Osteocyte (in vitro differentiated cells): ENCODE data around the gene DCXR. TPM values are rescaled to one million over a fixed set of nuclear protein-coding genes. Genes with fewer than 3 reads are reported as not detected.

Experiments used
- DNase-seq: peaks from one replicate; pipeline ENCODE4 v3.0.0; 2021; ENCODE audit warnings: mixed read lengths; ENCODE audit not compliant: unreplicated experiment; ENCODE audit errors: extremely low spot score
- H3K27ac Mint-ChIP-seq: one replicate; pipeline ENCODE4 v1.8.0; 2021; ENCODE audit warnings: mild to moderate bottlenecking, mixed read lengths; ENCODE audit not compliant: unreplicated experiment
- H3K27me3 Mint-ChIP-seq: one replicate; pipeline ENCODE4 v1.8.0; 2021; ENCODE audit warnings: mixed read lengths; ENCODE audit not compliant: unreplicated experiment
- H3K36me3 Mint-ChIP-seq: one replicate; pipeline ENCODE4 v1.8.0; 2021; ENCODE audit warnings: mixed read lengths; ENCODE audit not compliant: unreplicated experiment
- H3K4me1 Mint-ChIP-seq: one replicate; pipeline ENCODE4 v1.8.0; 2021; ENCODE audit warnings: mixed read lengths; ENCODE audit not compliant: unreplicated experiment
- H3K4me3 Mint-ChIP-seq: one replicate; pipeline ENCODE4 v1.8.0; 2021; ENCODE audit warnings: mild to moderate bottlenecking, moderate library complexity, mixed read lengths; ENCODE audit not compliant: unreplicated experiment
- H3K9me3 Mint-ChIP-seq: one replicate; pipeline ENCODE4 v1.8.0; 2021; ENCODE audit warnings: mixed read lengths; ENCODE audit not compliant: unreplicated experiment
- total RNA-seq: library from RNA; stranded (reverse); gene quantifications from 2 replicates; pipeline ENCODE4 v1.2.1, GENCODE V29; 2021
- TF ChIP-seq, protein P1 (sequence below): fragments of 200-600 bp; sonication (generic); IDR thresholded peaks from 2 replicates; pipeline ENCODE4 v1.5.0; 2021; ENCODE audit warnings: antibody characterized with exemption, mild to moderate bottlenecking, moderate library complexity

DCXR gene
- total RNA-seq, 1 donor from 2014 or later: 69.0 TPM

- Mint-ChIP-seq H3K9me3 (no peaks in the 10 kb centered on the region), H3K4me1 (peaks cover 9% of the 10 kb centered on the region), H3K27ac (no peak overlapping the region), H3K27me3 (no peaks in the 10 kb centered on the region), H3K36me3 (no peaks in the 10 kb centered on the region), H3K4me3 (no peak overlapping the region)
- no peak for DNase-seq
- TF ChIP-seq, protein P1, sequence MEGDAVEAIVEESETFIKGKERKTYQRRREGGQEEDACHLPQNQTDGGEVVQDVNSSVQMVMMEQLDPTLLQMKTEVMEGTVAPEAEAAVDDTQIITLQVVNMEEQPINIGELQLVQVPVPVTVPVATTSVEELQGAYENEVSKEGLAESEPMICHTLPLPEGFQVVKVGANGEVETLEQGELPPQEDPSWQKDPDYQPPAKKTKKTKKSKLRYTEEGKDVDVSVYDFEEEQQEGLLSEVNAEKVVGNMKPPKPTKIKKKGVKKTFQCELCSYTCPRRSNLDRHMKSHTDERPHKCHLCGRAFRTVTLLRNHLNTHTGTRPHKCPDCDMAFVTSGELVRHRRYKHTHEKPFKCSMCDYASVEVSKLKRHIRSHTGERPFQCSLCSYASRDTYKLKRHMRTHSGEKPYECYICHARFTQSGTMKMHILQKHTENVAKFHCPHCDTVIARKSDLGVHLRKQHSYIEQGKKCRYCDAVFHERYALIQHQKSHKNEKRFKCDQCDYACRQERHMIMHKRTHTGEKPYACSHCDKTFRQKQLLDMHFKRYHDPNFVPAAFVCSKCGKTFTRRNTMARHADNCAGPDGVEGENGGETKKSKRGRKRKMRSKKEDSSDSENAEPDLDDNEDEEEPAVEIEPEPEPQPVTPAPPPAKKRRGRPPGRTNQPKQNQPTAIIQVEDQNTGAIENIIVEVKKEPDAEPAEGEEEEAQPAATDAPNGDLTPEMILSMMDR: no peak
Measured at GRCh38 chr17:82009413-82009812, 28.1 kb downstream of the DCXR start.

- H3K4me3 Mint-ChIP-seq: no peak overlapping the region
- peaks cover 12% of the 10 kb centered on the region for H3K4me1 Mint-ChIP-seq
- DNase-seq: no peak
- H3K9me3 Mint-ChIP-seq: no peaks in the 10 kb centered on the region
- no peaks in the 10 kb centered on the region for H3K36me3 Mint-ChIP-seq
- no peak overlapping the region for H3K27ac Mint-ChIP-seq
- H3K27me3 Mint-ChIP-seq: no peaks in the 10 kb centered on the region
- TF ChIP-seq, protein P1: no peak
Measured at GRCh38 chr17:82008941-82009405, 28.5 kb downstream of the DCXR start.

DNA sequence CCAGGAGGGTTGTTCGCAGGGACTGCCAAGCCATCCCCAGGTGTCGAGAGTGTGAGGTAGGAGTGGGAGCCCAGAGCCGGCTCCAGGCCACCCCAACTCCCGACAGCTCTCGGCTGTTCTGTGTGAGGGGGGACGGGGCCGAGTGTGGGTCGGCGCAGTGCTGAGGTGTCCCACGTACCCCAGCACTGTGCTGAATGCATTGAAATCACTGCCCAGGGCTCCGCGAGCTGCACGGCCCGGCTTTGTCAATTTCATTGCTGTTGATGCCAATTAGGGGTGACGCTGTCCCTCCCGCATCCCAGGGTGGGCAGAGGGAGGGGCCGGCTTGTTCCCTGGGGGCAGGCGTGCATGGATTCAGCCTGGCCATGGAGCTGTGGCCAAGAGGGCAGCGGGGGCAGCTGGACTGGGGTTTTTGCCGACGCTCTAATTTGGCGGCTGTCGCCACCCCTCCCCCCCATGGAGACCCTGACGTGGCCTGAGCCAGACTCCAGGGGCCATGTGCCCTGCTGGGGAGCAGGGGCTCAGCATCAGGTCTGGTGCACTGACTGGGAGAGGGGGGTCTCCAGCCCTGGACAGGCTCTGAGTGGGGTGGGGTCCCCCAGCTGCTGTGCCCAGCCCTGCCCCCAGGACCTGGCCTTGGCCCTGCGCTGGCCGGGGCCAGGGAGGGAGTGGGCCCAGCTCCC is 29.1 kb downstream of the DCXR start:
- H3K27me3 Mint-ChIP-seq: no peaks in the 10 kb centered on the region
- no peaks in the 10 kb centered on the region for H3K9me3 Mint-ChIP-seq
- H3K27ac Mint-ChIP-seq: no peak overlapping the region
- TF ChIP-seq, protein P1: no peak
- peaks cover 18% of the 10 kb centered on the region for H3K4me1 Mint-ChIP-seq
- H3K36me3 Mint-ChIP-seq: no peaks in the 10 kb centered on the region
- no peak overlapping the region for H3K4me3 Mint-ChIP-seq
- DNase-seq: no peak

GRCh38 chr17:82007495-82008257 is 29.8 kb downstream of the DCXR start:
- no peak overlapping the region for H3K4me3 Mint-ChIP-seq
- no peaks in the 10 kb centered on the region for H3K9me3 Mint-ChIP-seq
- H3K27ac Mint-ChIP-seq: no peak overlapping the region
- H3K36me3 Mint-ChIP-seq: no peaks in the 10 kb centered on the region
- no peaks in the 10 kb centered on the region for H3K27me3 Mint-ChIP-seq
- TF ChIP-seq, protein P1: no peak
- H3K4me1 Mint-ChIP-seq: peaks cover 19% of the 10 kb centered on the region
- DNase-seq: no peak

- Mint-ChIP-seq H3K27ac (no peak overlapping the region), H3K4me1 (peaks cover 19% of the 10 kb centered on the region), H3K9me3 (no peaks in the 10 kb centered on the region), H3K4me3 (no peak overlapping the region), H3K36me3 (no peaks in the 10 kb centered on the region), H3K27me3 (no peaks in the 10 kb centered on the region)
- TF ChIP-seq, protein P1: no peak
- DNase-seq: no peak
Measured at GRCh38 chr17:82007228-82007494, 30.3 kb downstream of the DCXR start.
